GM12891 (cell line): ENCODE measurements around the gene B3GALT4.
"Not testable (repeated sequence)": the region's sequence is repeated elsewhere in the genome, so short reads cannot be mapped to it uniquely, and the experiment has no call there.

Experiments
- DNase-seq: peaks from one replicate; pipeline ENCODE4 v3.0.0; 2011; ENCODE audit warnings: low spot score; ENCODE audit not compliant: insufficient read length
- FAIRE-seq: peaks from 2 replicates; lab custom pipeline; 2011; peaks lifted over from hg19 to GRCh38; lab: Jason Lieb, UNC
- PAX5 ChIP-seq: IDR thresholded peaks from 2 replicates; pipeline ENCODE4 v1.6.1; 2011; ENCODE audit warnings: low read length, moderate library complexity, mild to moderate bottlenecking; ENCODE audit not compliant: insufficient read depth, severe bottlenecking
- POLR2A ChIP-seq: IDR thresholded peaks from 2 replicates; pipeline ENCODE4 v1.6.1; 2011; ENCODE audit warnings: low read depth, low read length, control low read depth
- POLR2AphosphoS5 ChIP-seq: IDR thresholded peaks from 2 replicates; pipeline ENCODE4 v1.6.1; 2011; ENCODE audit warnings: low read depth, low read length, control low read depth
- POU2F2 ChIP-seq: IDR thresholded peaks from 2 replicates; pipeline ENCODE4 v1.6.1; 2011; ENCODE audit warnings: low read depth, mild to moderate bottlenecking, control low read depth, low read length, moderate library complexity
- SPI1 ChIP-seq: IDR thresholded peaks from 2 replicates; pipeline ENCODE4 v1.6.1; 2011; ENCODE audit warnings: low read depth, low read length, control low read depth
- TAF1 ChIP-seq: IDR thresholded peaks from 2 replicates; pipeline ENCODE4 v1.6.1; 2011; ENCODE audit warnings: low read depth, low read length, control low read depth

Gene B3GALT4

GRCh38 chr6:33248932-33249731 lies 27.8 kb upstream of the B3GALT4 start:
- DNase-seq = peak; percentile 80
- TF ChIP-seq PAX5 = no peak
- TF ChIP-seq TAF1 = peak; percentile 76; the same call in 1 of the 2 replicates
- peak; percentile 92 for TF ChIP-seq POLR2A
- peak; percentile 26; the same call in 1 of the 2 replicates for TF ChIP-seq SPI1
- peak; percentile 93 for TF ChIP-seq POLR2AphosphoS5
- no peak; the same call in 1 of the 2 replicates for TF ChIP-seq POU2F2
- FAIRE-seq = peak; percentile 99

- no peak for FAIRE-seq
- TF ChIP-seq POLR2AphosphoS5 (no peak), SPI1 (no peak), TAF1 (no peak), POU2F2 (no peak)
- DNase-seq = no peak
Measured at GRCh38 chr6:33249732-33250630, 26.9 kb upstream of the B3GALT4 start.

GRCh38 chr6:33250731-33251130 lies 26.2 kb upstream of the B3GALT4 start:
- no peak for FAIRE-seq
- TF ChIP-seq TAF1 (no peak), POU2F2 (no peak), SPI1 (no peak), POLR2A (no peak), PAX5 (no peak), POLR2AphosphoS5 (no peak)
- no peak for DNase-seq

GRCh38 chr6:33251395-33252012 lies 25.4 kb upstream of the B3GALT4 start:
- no peak for FAIRE-seq
- DNase-seq = no peak
- TF ChIP-seq SPI1 (no peak), POLR2AphosphoS5 (no peak), POU2F2 (no peak), POLR2A (no peak), PAX5 (no peak), TAF1 (no peak)

- TF ChIP-seq POLR2AphosphoS5 (no peak), POLR2A (no peak), SPI1 (no peak), PAX5 (no peak), POU2F2 (no peak), TAF1 (no peak)
- DNase-seq (no peak), FAIRE-seq (no peak)
Measured at GRCh38 chr6:33252759-33253158, 24.2 kb upstream of the B3GALT4 start.

- DNase-seq (no peak), FAIRE-seq (no peak)
Measured at GRCh38 chr6:33254591-33254990, 22.3 kb upstream of the B3GALT4 start.

GRCh38 chr6:33259032-33259431 lies 17.9 kb upstream of the B3GALT4 start:
- TF ChIP-seq TAF1 = no peak
- TF ChIP-seq PAX5 = no peak
- no peak for DNase-seq
- FAIRE-seq = no peak

More at GRCh38 chr6:33254591-33254990, 22.3 kb upstream of the B3GALT4 start:
- no peak for TF ChIP-seq POLR2A
- TF ChIP-seq POU2F2 = no peak
- no peak for TF ChIP-seq TAF1
- TF ChIP-seq SPI1 = no peak
- no peak for TF ChIP-seq POLR2AphosphoS5
- no peak for TF ChIP-seq PAX5

- not testable (repeated sequence) for DNase-seq, FAIRE-seq
Measured at GRCh38 chr6:33262490-33262889, 14.4 kb upstream of the B3GALT4 start.

GRCh38 chr6:33264015-33264414 lies 12.9 kb upstream of the B3GALT4 start:
- FAIRE-seq = no peak

GRCh38 chr6:33271117-33271467 lies 5.8 kb upstream of the B3GALT4 start:
- FAIRE-seq = peak; percentile 59
- TF ChIP-seq TAF1 = no peak
- no peak for TF ChIP-seq SPI1
- TF ChIP-seq POLR2AphosphoS5 = no peak
- TF ChIP-seq POLR2A = no peak
- no peak for TF ChIP-seq PAX5
- TF ChIP-seq POU2F2 = no peak
- DNase-seq = no peak

More at GRCh38 chr6:33264015-33264414, 12.9 kb upstream of the B3GALT4 start:
- TF ChIP-seq POLR2AphosphoS5 = 0 out of 2 replicates have a peak, but pooled peaks have one; percentile 38
- TF ChIP-seq PAX5 = no peak
- TF ChIP-seq SPI1 = no peak
- no peak for DNase-seq
